Loucy (cell line): ENCODE data around the gene DOCK9.

Source experiments
- H2AFZ ChIP-seq: fragments of 200-600 bp; sonication (generic); 2 replicates; pipeline ENCODE4 v1.6.0; 2016; ENCODE audit warnings: antibody characterized with exemption, mild to moderate bottlenecking, low read length, moderate library complexity
- H3F3A ChIP-seq: fragments of 200-600 bp; 2 replicates; pipeline ENCODE4 v1.6.0; 2016; ENCODE audit warnings: antibody characterized with exemption, low read depth, mild to moderate bottlenecking
- H3K27me3 ChIP-seq: fragments of 200-600 bp; sonication (generic); 2 replicates; pipeline ENCODE4 v1.6.1; 2014; ENCODE audit warnings: low read length, mild to moderate bottlenecking; ENCODE audit not compliant: insufficient read depth, poor library complexity, severe bottlenecking
- H3K36me3 ChIP-seq: fragments of 200-600 bp; sonication (generic); 2 replicates; pipeline ENCODE4 v1.6.1; 2016; ENCODE audit warnings: low read length; ENCODE audit not compliant: insufficient read depth
- H3K4me1 ChIP-seq: fragments of 200-600 bp; sonication (generic); 2 replicates; pipeline ENCODE4 v1.5.1; 2014; ENCODE audit warnings: low read length, mild to moderate bottlenecking; ENCODE audit not compliant: insufficient read depth, poor library complexity, severe bottlenecking
- H3K4me2 ChIP-seq: fragments of 200-600 bp; sonication (generic); 2 replicates; pipeline ENCODE4 v1.6.0; 2014; ENCODE audit warnings: antibody characterized with exemption, low read length, low read depth, mild to moderate bottlenecking; ENCODE audit not compliant: poor library complexity, severe bottlenecking
- H3K4me3 ChIP-seq: fragments of 200-600 bp; sonication (generic); 2 replicates; pipeline ENCODE4 v1.5.1; 2014; ENCODE audit warnings: low read length, mild to moderate bottlenecking, mixed read lengths; ENCODE audit not compliant: poor library complexity, severe bottlenecking
- H3K79me2 ChIP-seq: fragments of 200-600 bp; sonication (generic); 2 replicates; pipeline ENCODE4 v1.6.1; 2014; ENCODE audit warnings: low read length; ENCODE audit not compliant: insufficient read depth
- H3K9ac ChIP-seq: fragments of 200-600 bp; sonication (generic); 2 replicates; pipeline ENCODE4 v1.6.0; 2014; ENCODE audit warnings: mild to moderate bottlenecking, low read depth, low read length, moderate library complexity; ENCODE audit not compliant: poor library complexity, severe bottlenecking
- H3K9me2 ChIP-seq: fragments of 200-600 bp; sonication (generic); replicated peaks from 2 replicates; pipeline ENCODE4 v1.6.1; 2016; ENCODE audit warnings: low read depth, low read length, mixed read lengths
- H3K9me3 ChIP-seq: fragments of 200-600 bp; sonication (generic); 2 replicates; pipeline ENCODE4 v1.6.1; 2014; ENCODE audit warnings: mild to moderate bottlenecking, antibody characterized with exemption, low read length, low read depth; ENCODE audit not compliant: insufficient read depth
- H4K20me1 ChIP-seq: fragments of 200-600 bp; sonication (generic); 2 replicates; pipeline ENCODE4 v1.6.0; 2014; ENCODE audit warnings: antibody characterized with exemption, low read length, mild to moderate bottlenecking; ENCODE audit not compliant: insufficient read depth, poor library complexity, severe bottlenecking
- CTCF ChIP-seq: fragments of 200-600 bp; sonication (generic); conservative IDR thresholded peaks from 2 replicates; pipeline ENCODE4 v1.5.1; 2014; ENCODE audit warnings: mild to moderate bottlenecking, antibody characterized with exemption, low read length
- EZH2phosphoT487 ChIP-seq: fragments of 200-600 bp; IDR thresholded peaks from 2 replicates; pipeline ENCODE4 v1.6.1; 2018; ENCODE audit warnings: antibody characterized with exemption, mild to moderate bottlenecking, moderate library complexity, borderline replicate concordance

Gene DOCK9

DNA sequence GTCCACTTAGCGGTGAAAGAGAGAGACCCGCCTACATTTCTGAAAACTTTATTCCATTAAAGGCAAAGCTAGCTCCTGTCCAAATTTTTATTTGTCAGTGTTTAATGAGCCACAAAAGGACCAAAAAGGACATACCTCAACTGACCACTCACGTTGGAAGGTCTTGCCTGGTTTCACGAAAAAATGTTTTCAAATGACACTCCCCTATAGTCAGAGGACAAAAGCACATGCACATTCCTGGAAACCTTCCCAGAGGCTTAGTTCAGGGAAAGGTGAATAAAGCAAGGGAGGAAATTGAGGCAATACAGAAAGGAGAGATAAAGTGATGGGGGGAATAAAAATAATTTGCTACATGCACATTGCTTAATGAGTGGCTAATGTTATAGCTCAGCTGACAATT, 55.6 kb downstream of the DOCK9 start:
- Histone ChIP-seq H2AFZ (no peak overlapping the region), H3K36me3 (no peaks in the 10 kb centered on the region; the same call in 1 of the 2 replicates), H3F3A (no peaks in the 10 kb centered on the region), H3K4me3 (no peak overlapping the region), H3K4me1 (peaks cover 6% of the 10 kb centered on the region), H3K27me3 (no peaks in the 10 kb centered on the region), H3K79me2 (no peaks in the 10 kb centered on the region), H3K9me2 (no peaks in the 10 kb centered on the region), H3K9me3 (no peaks in the 10 kb centered on the region), H3K9ac (no peak overlapping the region), H3K4me2 (no peak overlapping the region), H4K20me1 (no peaks in the 10 kb centered on the region)
- TF ChIP-seq EZH2phosphoT487 = no peak
- TF ChIP-seq CTCF = no peak

DNA sequence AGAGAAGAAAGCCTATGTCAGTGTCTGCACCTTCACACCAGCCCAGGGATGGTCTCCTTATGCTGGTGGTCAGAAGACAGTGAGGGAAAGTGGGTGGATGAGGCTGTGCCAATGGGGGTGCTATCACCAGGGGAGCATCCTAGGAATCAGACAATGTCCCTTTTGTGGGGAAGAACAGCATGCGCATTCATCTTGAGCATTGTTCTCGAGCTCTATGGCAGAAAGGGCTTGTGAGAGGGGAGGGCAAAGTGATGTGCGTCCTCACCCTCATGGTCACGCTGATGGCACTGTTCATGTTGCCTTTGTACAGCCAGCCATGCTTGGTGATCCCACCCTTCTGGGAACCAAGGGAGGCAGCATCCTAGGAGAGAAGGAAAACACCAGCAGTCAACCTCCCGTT, 56.1 kb downstream of the DOCK9 start:
- Histone ChIP-seq H3K27me3 (no peaks in the 10 kb centered on the region), H3K79me2 (no peaks in the 10 kb centered on the region), H3K4me1 (peaks cover 6% of the 10 kb centered on the region), H2AFZ (no peak overlapping the region), H3K4me3 (no peak overlapping the region), H3K9ac (no peak overlapping the region), H3F3A (no peaks in the 10 kb centered on the region), H4K20me1 (no peaks in the 10 kb centered on the region), H3K36me3 (no peaks in the 10 kb centered on the region; the same call in 1 of the 2 replicates), H3K9me2 (no peaks in the 10 kb centered on the region), H3K9me3 (no peaks in the 10 kb centered on the region), H3K4me2 (no peak overlapping the region)
- no peak for TF ChIP-seq EZH2phosphoT487
- TF ChIP-seq CTCF = no peak

DNA sequence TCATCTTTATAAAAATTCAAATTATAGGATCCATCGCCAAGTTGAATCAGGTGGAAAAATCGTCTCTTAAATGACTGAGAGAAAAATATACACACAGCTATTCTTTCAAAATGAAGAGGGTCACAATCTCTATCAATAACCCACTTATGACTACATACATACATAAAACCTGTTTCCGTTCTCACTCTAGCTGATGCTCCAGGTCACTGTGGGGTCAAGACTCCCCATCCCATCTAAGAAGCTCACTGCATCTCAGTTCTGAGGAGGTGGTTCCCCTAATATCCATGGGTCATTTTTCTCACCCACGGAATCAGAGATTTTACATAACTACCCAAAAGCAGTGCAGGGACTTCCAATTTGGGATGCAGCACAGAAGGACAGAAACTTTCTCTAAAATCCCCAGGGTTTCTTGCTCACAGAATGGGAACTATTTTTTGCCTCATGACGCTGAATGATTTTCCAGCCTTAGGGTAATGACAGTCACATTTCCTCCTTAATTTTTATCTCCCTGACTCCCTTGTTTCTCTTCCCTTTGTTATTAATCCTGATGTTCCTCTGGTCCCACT, 56.8 kb downstream of the DOCK9 start:
- Histone ChIP-seq H4K20me1 (no peaks in the 10 kb centered on the region), H3K9ac (no peak overlapping the region), H3K79me2 (no peaks in the 10 kb centered on the region), H3K4me2 (no peak overlapping the region), H3K4me1 (peaks cover 6% of the 10 kb centered on the region), H3K4me3 (no peak overlapping the region), H3K9me3 (no peaks in the 10 kb centered on the region), H3K36me3 (no peaks in the 10 kb centered on the region; the same call in 1 of the 2 replicates), H2AFZ (no peak overlapping the region), H3K27me3 (no peaks in the 10 kb centered on the region), H3K9me2 (no peaks in the 10 kb centered on the region), H3F3A (no peaks in the 10 kb centered on the region)
- no peak for TF ChIP-seq EZH2phosphoT487
- TF ChIP-seq CTCF = no peak
